ENCODE data around the gene CLIP2. TPM values are rescaled to one million over a fixed set of nuclear protein-coding genes. Genes with fewer than 3 reads are reported as not detected.

Gene CLIP2
- total RNA-seq, 2 experiments from 2014 or later, result 3.6 to 6.3 TPM

GRCh38 chr7:74304550-74304949 is 15.3 kb downstream of the CLIP2 start:
- H3K9me3 ChIP-seq (ENCODE audit: low read length), result no peaks in the 10 kb centered on the region
- H4K20me1 ChIP-seq (ENCODE audit: insufficient read depth, low read length), result no peaks in the 10 kb centered on the region
- no peak overlapping the region for H2AFZ ChIP-seq (ENCODE audit: low read length)
- no peaks in the 10 kb centered on the region for H3K79me2 ChIP-seq (ENCODE audit: insufficient read depth, low read depth, low read length)
- ChIA-PET CTCF (ENCODE audit: unreplicated experiment) (no interaction called here), POLR2A (no interaction called here)
- no peaks in the 10 kb centered on the region for H3K4me1 ChIP-seq (ENCODE audit: insufficient read depth, low read length, poor library complexity, severe bottlenecking)
- no peak overlapping the region for H3K27ac ChIP-seq (ENCODE audit: low read depth, low read length, poor library complexity, severe bottlenecking)
- no peak overlapping the region for H3K4me2 ChIP-seq (ENCODE audit: low read length)
- no peaks in the 10 kb centered on the region for H3K9me2 ChIP-seq (ENCODE audit: insufficient read depth, low read length)
- no peak for DNase-seq (ENCODE audit: low spot score)
- no TSS peak for BruUV-seq (replicated peaks)
- intact Hi-C loops (cut with micrococcal nuclease; ENCODE audit: unreplicated experiment), result no loop called here
- H3K36me3 ChIP-seq (ENCODE audit: insufficient read depth, low read length), result no peaks in the 10 kb centered on the region
- TF ChIP-seq EZH2phosphoT487 (IDR thresholded peaks at IDR 0.05; ENCODE audit: borderline replicate concordance, low read depth, low read length), result no peak
- TF ChIP-seq, protein P1, sequence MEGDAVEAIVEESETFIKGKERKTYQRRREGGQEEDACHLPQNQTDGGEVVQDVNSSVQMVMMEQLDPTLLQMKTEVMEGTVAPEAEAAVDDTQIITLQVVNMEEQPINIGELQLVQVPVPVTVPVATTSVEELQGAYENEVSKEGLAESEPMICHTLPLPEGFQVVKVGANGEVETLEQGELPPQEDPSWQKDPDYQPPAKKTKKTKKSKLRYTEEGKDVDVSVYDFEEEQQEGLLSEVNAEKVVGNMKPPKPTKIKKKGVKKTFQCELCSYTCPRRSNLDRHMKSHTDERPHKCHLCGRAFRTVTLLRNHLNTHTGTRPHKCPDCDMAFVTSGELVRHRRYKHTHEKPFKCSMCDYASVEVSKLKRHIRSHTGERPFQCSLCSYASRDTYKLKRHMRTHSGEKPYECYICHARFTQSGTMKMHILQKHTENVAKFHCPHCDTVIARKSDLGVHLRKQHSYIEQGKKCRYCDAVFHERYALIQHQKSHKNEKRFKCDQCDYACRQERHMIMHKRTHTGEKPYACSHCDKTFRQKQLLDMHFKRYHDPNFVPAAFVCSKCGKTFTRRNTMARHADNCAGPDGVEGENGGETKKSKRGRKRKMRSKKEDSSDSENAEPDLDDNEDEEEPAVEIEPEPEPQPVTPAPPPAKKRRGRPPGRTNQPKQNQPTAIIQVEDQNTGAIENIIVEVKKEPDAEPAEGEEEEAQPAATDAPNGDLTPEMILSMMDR (conservative IDR thresholded peaks at IDR 0.05; ENCODE audit: low read length), result no peak
- no peak overlapping the region for H3K4me3 ChIP-seq (ENCODE audit: low read depth, low read length, poor library complexity, severe bottlenecking)

GRCh38 chr7:74306004-74306729 is 17.0 kb downstream of the CLIP2 start:
- no peak overlapping the region for H3K27ac ChIP-seq (ENCODE audit: low read depth, low read length, poor library complexity, severe bottlenecking)

More at GRCh38 chr7:74306004-74306729, 17.0 kb downstream of the CLIP2 start:
- no peak for TF ChIP-seq EZH2phosphoT487 (IDR thresholded peaks at IDR 0.05; ENCODE audit: borderline replicate concordance, low read depth, low read length)
- TF ChIP-seq, protein P1 (conservative IDR thresholded peaks at IDR 0.05; ENCODE audit: low read length), result no peak
- Histone ChIP-seq H3K4me3 (ENCODE audit: low read depth, low read length, poor library complexity, severe bottlenecking) (no peak overlapping the region), H3K4me1 (ENCODE audit: insufficient read depth, low read length, poor library complexity, severe bottlenecking) (no peaks in the 10 kb centered on the region), H4K20me1 (ENCODE audit: insufficient read depth, low read length) (no peaks in the 10 kb centered on the region), H3K9me3 (ENCODE audit: low read length) (no peaks in the 10 kb centered on the region), H3K36me3 (ENCODE audit: insufficient read depth, low read length) (no peaks in the 10 kb centered on the region), H3K79me2 (ENCODE audit: insufficient read depth, low read depth, low read length) (no peaks in the 10 kb centered on the region), H3K9me2 (ENCODE audit: insufficient read depth, low read length) (no peaks in the 10 kb centered on the region), H2AFZ (ENCODE audit: low read length) (no peak overlapping the region), H3K4me2 (ENCODE audit: low read length) (no peak overlapping the region)
- POLR2A ChIA-PET, result no interaction called here
- intact Hi-C loops (cut with micrococcal nuclease; ENCODE audit: unreplicated experiment), result no loop called here
- CTCF ChIA-PET (ENCODE audit: unreplicated experiment), result no interaction called here
- BruUV-seq (replicated peaks), result no TSS peak
- DNase-seq (ENCODE audit: low spot score), result no peak

Measured in OCI-LY7 (cell line).